Activated naive CD4-positive, alpha-beta T cell treated with Interleukin-2 at 50 U/mL for 16 hours (primary cell): Measurements from ENCODE around the gene DAPP1.
"Not testable (repeated sequence)": the region's sequence is repeated elsewhere in the genome, so short reads cannot be mapped to it uniquely, and the experiment has no call there.

ENCODE experiments used
- DNase-seq: peaks from one replicate; pipeline ENCODE4 v3.0.0-alpha.2; 2020

Gene DAPP1

GRCh38 chr4:99825272-99825671 lies 8.6 kb downstream of the DAPP1 start:
- DNase-seq: no peak

GRCh38 chr4:99826016-99826415 lies 9.4 kb downstream of the DAPP1 start:
- no peak for DNase-seq

- DNase-seq: no peak
These were observed 10.8 kb downstream of the DAPP1 start for GRCh38 chr4:99827454-99827853.

- no peak for DNase-seq
These were observed 11.2 kb downstream of the DAPP1 start for GRCh38 chr4:99827857-99828256.

GRCh38 chr4:99828477-99828876 lies 11.8 kb downstream of the DAPP1 start:
- no peak for DNase-seq

- DNase-seq: not testable (repeated sequence)
These were observed 13.4 kb downstream of the DAPP1 start for GRCh38 chr4:99830051-99830450.

- DNase-seq: no peak
These were observed 15.7 kb downstream of the DAPP1 start for GRCh38 chr4:99832321-99832720.

- no peak for DNase-seq
These were observed 16.1 kb downstream of the DAPP1 start for GRCh38 chr4:99832758-99833157.

GRCh38 chr4:99833756-99834155 lies 17.1 kb downstream of the DAPP1 start:
- no peak for DNase-seq

GRCh38 chr4:99834569-99834968 lies 17.9 kb downstream of the DAPP1 start:
- no peak for DNase-seq

- no peak for DNase-seq
These were observed 19.3 kb downstream of the DAPP1 start for GRCh38 chr4:99835942-99836341.

GRCh38 chr4:99838927-99839326 lies 22.3 kb downstream of the DAPP1 start:
- DNase-seq: no peak

- DNase-seq: no peak
These were observed 24.5 kb downstream of the DAPP1 start for GRCh38 chr4:99841129-99841528.

GRCh38 chr4:99843413-99843812 lies 26.8 kb downstream of the DAPP1 start:
- DNase-seq: no peak

GRCh38 chr4:99844048-99844447 lies 27.4 kb downstream of the DAPP1 start:
- no peak for DNase-seq

- no peak for DNase-seq
These were observed 28.6 kb downstream of the DAPP1 start for GRCh38 chr4:99845179-99845578.

GRCh38 chr4:99845708-99846469 lies 29.3 kb downstream of the DAPP1 start:
- DNase-seq: peak; percentile 24

- no peak for DNase-seq
These were observed 30.3 kb downstream of the DAPP1 start for GRCh38 chr4:99846891-99847290.

- DNase-seq: no peak
These were observed 30.8 kb downstream of the DAPP1 start for GRCh38 chr4:99847362-99847976.

GRCh38 chr4:99848591-99849001 lies 32.0 kb downstream of the DAPP1 start:
- DNase-seq: peak; percentile 27

- no peak for DNase-seq
These were observed 35.6 kb downstream of the DAPP1 start for GRCh38 chr4:99852199-99852749.

GRCh38 chr4:99853190-99853589 lies 36.6 kb downstream of the DAPP1 start:
- no peak for DNase-seq

- no peak for DNase-seq
These were observed 37.4 kb downstream of the DAPP1 start for GRCh38 chr4:99853999-99854398.

- DNase-seq: no peak
These were observed 39.1 kb downstream of the DAPP1 start for GRCh38 chr4:99855678-99856077.
